Brain microvascular endothelial cell (primary cell): ENCODE data around the gene ORAI2.

ENCODE experiments used
- DNase-seq: peaks from one replicate; pipeline ENCODE4 v3.0.0-alpha.2; 2020
- H3K27ac ChIP-seq: fragments of 250-450 bp; sonication (Bioruptor Pico); 2 replicates; pipeline ENCODE4 v1.5.1; 2020; ENCODE audit warnings: mild to moderate bottlenecking, moderate library complexity
- H3K27me3 ChIP-seq: fragments of 250-450 bp; sonication (Bioruptor Pico); replicated peaks from 2 replicates; pipeline ENCODE4 v1.5.1; 2020; ENCODE audit warnings: mild to moderate bottlenecking
- H3K36me3 ChIP-seq: fragments of 250-450 bp; sonication (Bioruptor Pico); replicated peaks from 2 replicates; pipeline ENCODE4 v1.5.1; 2020; ENCODE audit warnings: mild to moderate bottlenecking
- H3K4me3 ChIP-seq: 2 replicates; pipeline ENCODE4 v1.5.1; 2011; ENCODE audit warnings: low read depth, mild to moderate bottlenecking, control low read depth, low read length, moderate library complexity
- CTCF ChIP-seq: IDR thresholded peaks from 2 replicates; pipeline ENCODE4 v1.5.1; 2011; ENCODE audit warnings: low read depth, mild to moderate bottlenecking, moderate library complexity, low read length, control low read depth, inconsistent platforms; ENCODE audit errors: missing control alignments
- in situ Hi-C: cut with HindIII; loops from 2 replicates; pipeline ENCODE4 v1.10.0; 2017; ENCODE audit warnings: low sequenced_read_pairs, low pct_ligation_motif_present

Gene ORAI2

GRCh38 chr7:102464577-102465280 lies 31.4 kb downstream of the ORAI2 start, which contains the start of the genes ALKBH4 and LRWD1:
Gene ALKBH4, minus strand, starts transcription at chr7:102464863. Its CDS starts 27 bp downstream, at chr7:102464836.
Gene LRWD1, plus strand, starts transcription at chr7:102464984. Its CDS starts 97 bp downstream, at chr7:102465081.
- no peaks in the 10 kb centered on the region for H3K27me3 ChIP-seq
- DNase-seq, result peak; percentile 81
- TF ChIP-seq CTCF, result no peak
- H3K27ac ChIP-seq, result peak within 1 kb of the TSS; percentile 69
- peaks cover 12% of the 10 kb centered on the region for H3K36me3 ChIP-seq
- in situ Hi-C loops, result no loop called here
- peak within 1 kb of the TSS; percentile 100 for H3K4me3 ChIP-seq

DNA sequence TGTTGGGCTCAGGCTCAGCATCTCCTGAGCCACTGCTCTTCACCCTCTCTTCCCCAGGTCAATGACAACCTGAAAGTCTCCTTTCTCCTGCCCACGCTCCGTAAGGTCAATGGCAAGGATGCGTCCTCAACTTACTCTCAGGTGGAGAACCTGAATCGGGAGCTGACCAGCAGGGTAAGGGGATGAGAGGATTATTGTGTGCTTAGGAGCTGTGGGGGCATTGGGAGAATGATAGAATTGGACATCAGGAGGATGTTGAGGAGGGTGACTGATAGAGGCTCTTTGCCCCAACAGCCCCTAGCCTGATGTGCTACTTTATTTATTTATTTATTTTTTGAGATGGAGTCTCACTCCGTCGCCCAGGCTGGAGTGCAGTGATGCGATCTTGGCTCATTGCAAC lies 32.7 kb downstream of the ORAI2 start:
- no peak for TF ChIP-seq CTCF
- Histone ChIP-seq H3K27me3 (no peaks in the 10 kb centered on the region), H3K36me3 (peaks cover 15% of the 10 kb centered on the region), H3K4me3 (peak overlapping the region; percentile 100), H3K27ac (no peak overlapping the region)
- in situ Hi-C loops, result no loop called here
- no peak for DNase-seq

- H3K27me3 ChIP-seq, result no peaks in the 10 kb centered on the region
- no peak for DNase-seq
- in situ Hi-C loops, result no loop called here
- peaks cover 27% of the 10 kb centered on the region for H3K36me3 ChIP-seq
- no peak for TF ChIP-seq CTCF
- H3K27ac ChIP-seq, result no peak overlapping the region
- no peak overlapping the region for H3K4me3 ChIP-seq
Observed at GRCh38 chr7:102467581-102468477, 34.5 kb downstream of the ORAI2 start.

GRCh38 chr7:102468478-102469350 lies 35.3 kb downstream of the ORAI2 start:
- in situ Hi-C loops, result no loop called here
- no peak for TF ChIP-seq CTCF
- Histone ChIP-seq H3K4me3 (no peak overlapping the region), H3K27me3 (no peaks in the 10 kb centered on the region), H3K36me3 (peaks cover 33% of the 10 kb centered on the region), H3K27ac (no peak overlapping the region)
- DNase-seq, result no peak

DNA sequence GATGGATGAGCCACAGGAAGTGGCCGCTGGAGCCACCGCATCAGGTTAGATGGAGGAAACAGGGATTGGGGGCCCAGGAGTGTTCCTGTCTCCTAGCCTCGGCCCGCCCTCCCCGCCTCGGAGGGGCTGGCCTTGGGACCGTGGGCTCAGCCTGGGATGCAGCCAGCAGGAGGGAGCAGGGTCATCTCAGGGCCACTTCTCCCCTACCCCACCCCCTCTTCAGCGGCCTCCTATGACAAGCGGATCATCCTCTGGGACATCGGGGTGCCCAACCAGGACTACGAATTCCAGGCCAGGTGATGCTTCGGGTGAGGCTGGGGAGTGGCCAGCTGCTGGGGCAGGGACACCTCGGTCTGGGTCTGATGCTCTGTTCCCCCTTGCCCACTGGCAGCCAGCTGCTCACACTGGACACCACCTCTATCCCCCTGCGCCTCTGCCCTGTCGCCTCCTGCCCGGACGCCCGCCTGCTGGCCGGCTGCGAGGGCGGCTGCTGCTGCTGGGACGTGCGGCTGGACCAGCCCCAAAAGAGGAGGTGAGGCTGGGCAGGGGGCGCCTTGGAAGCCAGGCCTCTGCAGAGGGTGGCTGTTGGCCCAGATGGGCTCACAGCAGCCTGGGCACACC lies 36.1 kb downstream of the ORAI2 start:
- Histone ChIP-seq H3K27me3 (no peaks in the 10 kb centered on the region), H3K4me3 (no peak overlapping the region), H3K27ac (no peak overlapping the region), H3K36me3 (peaks cover 33% of the 10 kb centered on the region)
- TF ChIP-seq CTCF, result no peak
- in situ Hi-C loops, result no loop called here
- DNase-seq, result no peak
